HG03520 (cell line): ENCODE data around the gene TAS1R1.

Experiments used
- ATAC-seq: cut with Tn5 transposase; IDR thresholded peaks from one replicate; pipeline ENCODE4 v1.9.1; 2021; ENCODE audit warnings: mild to moderate bottlenecking, moderate library complexity; ENCODE audit not compliant: unreplicated experiment

Gene TAS1R1

DNA sequence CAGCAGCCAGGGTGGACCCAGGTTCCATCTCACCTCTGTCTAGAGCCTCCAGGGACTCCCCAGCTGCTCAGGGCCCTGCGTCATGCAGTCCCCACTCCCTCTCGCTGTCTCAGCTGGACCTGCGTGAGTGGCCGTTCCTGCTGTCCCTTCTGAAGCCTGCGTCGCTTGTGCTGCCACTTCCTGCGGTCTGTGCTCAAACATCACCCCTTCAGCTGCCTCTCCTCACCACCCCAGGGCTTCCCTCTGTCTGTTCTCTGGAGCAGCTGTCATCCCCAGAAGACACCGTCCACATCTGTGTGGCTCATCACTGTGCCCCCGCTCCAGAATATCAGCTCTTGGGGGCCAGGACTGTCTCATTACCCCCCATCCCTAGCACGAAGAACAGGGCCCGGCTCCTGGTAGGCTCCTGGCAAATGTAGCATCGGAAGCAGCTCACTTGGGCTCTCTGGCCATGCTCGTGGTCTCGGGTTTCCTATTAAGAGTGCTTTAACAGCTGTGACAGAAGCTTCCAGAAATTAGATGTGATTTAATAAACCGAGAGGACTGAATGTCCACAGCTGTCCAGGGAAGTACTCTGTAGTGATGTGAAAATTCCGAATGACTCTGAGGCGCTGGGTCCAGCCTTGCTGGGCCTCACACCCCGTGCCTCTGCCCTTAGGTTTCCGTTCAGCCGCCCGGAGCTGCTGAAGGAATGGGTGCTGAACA is 72.9 kb downstream of the TAS1R1 start:
- ATAC-seq: no peak

- ATAC-seq: no peak
These were observed 73.9 kb downstream of the TAS1R1 start for GRCh38 chr1:6628971-6629479.
